Stimulated activated CD8-positive, alpha-beta memory T cell treated with anti-CD3 and anti-CD28 coated beads, Interleukin-4, amount 100 ng/mL, for 24 hours (primary cell): ENCODE measurements around the gene LAP3.
"Not testable (repeated sequence)": the region's sequence is repeated elsewhere in the genome, so short reads cannot be mapped to it uniquely, and the experiment has no call there.

ENCODE experiments used
- DNase-seq: peaks from one replicate; pipeline ENCODE4 v3.0.0-alpha.2; 2020; ENCODE audit warnings: low read depth

Gene LAP3

DNA sequence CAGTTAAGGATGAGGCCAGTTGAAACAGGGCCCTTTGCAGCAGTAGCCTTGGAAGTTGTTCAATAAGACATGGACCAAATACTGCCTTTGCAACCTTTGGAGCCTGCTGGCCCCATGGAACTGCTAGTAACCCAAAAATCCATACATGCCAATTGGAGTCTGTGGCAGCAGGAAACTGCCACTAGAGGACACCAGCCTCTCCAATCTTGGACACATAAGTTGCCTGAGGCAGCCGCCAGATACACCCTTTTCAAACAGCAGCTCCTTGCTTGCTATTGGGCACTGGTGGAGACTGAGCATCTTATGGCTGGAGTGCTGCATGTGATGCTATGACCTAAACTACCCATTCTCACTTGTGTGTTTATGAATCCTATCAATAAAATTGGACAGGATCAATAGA lies 14.8 kb upstream of the LAP3 start:
- DNase-seq = no peak

- no peak for DNase-seq
These were observed 11.2 kb upstream of the LAP3 start for GRCh38 chr4:17565846-17566245.

DNA sequence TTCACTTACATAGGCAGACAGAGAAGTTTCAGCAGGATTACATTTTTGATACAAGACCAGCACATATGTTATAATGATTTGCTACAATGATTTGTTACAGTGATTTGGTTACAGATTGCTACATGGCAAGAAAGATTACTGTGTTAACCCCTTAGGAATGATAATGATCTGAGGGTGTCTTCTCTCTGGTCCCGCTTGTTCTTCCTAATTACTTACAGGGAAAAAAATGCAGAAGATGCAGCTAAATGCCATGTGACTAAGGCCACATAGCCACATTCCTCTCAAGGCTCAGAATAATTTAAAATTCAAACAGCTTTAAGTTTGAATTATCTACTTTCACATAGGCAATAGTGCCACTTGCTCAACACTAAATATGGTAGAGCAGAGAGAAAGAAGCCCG lies 9.7 kb upstream of the LAP3 start:
- no peak for DNase-seq

DNA sequence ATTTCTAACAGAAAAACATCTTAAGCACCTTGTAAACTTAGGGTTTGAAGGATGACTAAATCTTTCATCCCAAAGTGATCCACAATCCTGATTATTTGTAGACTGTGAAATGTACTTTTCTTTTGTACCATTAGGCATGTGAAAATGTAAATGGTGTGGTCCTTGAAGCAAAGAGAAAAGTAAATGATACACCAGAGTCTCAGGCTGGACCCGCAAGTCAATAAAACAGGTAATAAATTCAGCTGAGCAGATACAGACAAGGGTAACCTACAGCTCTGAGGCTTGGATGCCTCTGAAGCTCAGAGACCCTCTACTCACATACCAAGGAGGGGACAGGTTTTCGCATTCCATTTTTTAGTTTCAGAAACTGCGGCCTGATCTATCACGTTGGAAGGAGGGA lies 2.8 kb upstream of the LAP3 start:
- no peak for DNase-seq

DNA sequence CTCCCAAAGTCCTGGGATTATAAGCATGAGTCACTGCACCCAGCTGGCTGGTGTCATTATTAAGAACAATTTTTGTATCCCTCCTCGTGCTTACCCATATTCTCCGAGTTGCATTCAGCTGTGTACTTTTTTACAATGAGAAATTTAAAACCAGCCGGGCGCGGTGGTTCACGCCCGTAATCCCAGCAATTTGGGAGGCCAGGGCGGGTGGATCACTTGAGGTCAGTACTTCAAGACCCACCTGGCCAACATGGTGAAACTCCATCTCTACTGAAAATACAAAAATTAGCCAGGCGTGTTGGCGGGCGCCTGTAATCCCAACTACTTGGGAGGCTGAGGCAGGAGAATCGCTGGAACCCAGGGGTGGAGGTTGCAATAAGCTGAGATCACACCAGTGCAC lies 1.8 kb upstream of the LAP3 start:
- DNase-seq = not testable (repeated sequence)

DNA sequence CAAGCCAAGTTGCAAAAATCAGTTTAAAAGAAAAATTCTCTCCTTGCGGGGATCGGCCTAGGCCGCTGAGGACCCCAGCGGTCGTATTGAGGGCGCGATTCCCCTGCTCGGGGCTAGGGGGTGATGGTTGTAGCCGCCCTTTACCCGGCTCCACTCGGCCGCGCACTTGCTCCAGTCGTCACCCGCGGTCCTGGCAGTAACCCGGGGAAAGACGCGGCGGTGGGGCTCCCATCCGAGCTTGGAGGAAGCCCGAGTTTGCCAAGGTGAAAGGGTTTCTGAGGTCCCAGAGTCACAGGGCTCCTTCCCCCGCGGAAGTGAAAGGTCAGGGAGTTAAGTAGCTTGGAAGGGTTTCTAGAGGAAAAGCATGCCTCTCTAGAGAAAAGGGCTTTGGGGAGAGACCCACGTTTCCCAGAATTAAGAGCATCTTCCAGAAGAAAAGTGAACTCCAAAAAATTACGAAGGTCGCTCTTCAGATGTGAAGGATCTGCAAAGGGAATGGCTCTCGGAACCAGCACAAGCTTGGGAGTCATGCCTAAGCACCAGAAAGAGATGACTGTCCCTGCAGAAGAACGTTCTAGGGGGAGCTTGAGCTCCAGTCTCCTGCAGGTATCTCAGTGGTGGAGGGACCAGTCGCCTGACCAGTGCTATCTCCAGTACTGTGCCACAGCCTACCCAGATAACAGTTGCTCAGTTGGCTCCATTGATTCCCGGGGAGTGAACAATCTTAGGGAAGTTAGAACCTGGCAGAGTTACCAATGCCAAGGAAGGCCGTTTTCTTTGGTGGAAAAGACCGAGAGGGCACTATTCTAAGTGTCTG lies 875 bp downstream of the LAP3 start:
- DNase-seq = peak; percentile 9

GRCh38 chr4:17578482-17578891 lies 1.5 kb downstream of the LAP3 start:
- DNase-seq = no peak

GRCh38 chr4:17580969-17581368 lies 4.0 kb downstream of the LAP3 start:
- DNase-seq = no peak

- no peak for DNase-seq
These were observed 6.3 kb downstream of the LAP3 start for GRCh38 chr4:17583276-17583675.

GRCh38 chr4:17583941-17584340 lies 6.9 kb downstream of the LAP3 start:
- DNase-seq = no peak

- no peak for DNase-seq
These were observed 7.7 kb downstream of the LAP3 start for GRCh38 chr4:17584521-17585213.

DNA sequence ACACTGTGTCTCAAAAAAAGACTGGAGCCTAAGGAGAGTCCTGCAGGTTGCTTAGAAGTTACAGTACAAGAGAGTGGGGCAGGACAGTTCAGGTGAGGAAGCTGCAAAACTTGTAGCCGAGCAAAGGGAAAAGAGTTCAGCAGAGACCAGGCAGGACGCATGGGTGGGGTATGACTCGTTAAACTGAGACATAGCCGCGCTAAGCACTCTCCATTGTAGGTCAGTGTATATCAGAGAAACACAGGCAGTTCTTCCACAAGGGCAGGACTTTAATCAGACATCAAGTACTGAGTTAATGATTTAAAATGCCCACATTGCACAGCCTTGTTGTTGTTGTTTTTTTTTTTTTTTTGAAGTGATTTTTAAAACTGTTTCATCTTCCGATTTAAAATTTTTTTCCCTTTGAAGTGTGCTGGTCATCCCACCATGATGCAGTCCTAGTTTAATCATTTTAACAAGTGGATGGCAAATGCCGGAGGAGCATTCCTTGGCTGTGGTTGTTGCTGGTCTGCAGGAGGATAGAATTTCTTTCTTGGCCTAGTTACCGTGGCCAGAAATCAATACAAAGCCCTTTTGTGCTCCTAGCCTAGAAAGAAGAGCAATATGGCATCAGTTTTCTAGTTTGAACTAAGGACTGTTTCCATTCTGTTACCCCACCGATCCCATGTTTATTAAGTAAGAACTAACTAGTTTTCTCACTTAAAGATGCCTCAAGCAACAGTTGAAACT lies 10.3 kb downstream of the LAP3 start:
- no peak for DNase-seq

DNA sequence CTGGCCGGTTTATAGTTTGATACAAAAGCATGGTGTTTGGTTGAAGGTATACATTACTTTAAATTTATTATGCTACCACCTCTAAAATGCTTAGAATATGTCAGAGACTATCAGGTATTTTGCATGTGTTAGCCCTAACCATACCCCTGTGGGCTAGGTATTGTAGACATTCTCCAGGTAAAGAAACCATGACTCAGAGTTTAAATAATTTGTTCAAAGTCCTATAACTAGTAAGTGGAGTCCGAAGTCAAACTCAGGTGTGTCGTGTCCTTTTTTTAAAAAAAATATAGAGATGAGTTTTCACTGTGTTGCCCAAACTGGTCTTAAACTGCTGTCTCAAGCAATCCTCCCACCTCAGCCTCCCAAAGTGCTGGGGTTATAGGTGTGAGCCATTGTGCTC lies 12.4 kb downstream of the LAP3 start:
- no peak for DNase-seq

GRCh38 chr4:17595471-17596005 lies 18.5 kb downstream of the LAP3 start:
- DNase-seq = no peak

GRCh38 chr4:17597517-17597916 lies 20.5 kb downstream of the LAP3 start:
- no peak for DNase-seq

GRCh38 chr4:17599826-17600225 lies 22.8 kb downstream of the LAP3 start:
- DNase-seq = no peak

DNA sequence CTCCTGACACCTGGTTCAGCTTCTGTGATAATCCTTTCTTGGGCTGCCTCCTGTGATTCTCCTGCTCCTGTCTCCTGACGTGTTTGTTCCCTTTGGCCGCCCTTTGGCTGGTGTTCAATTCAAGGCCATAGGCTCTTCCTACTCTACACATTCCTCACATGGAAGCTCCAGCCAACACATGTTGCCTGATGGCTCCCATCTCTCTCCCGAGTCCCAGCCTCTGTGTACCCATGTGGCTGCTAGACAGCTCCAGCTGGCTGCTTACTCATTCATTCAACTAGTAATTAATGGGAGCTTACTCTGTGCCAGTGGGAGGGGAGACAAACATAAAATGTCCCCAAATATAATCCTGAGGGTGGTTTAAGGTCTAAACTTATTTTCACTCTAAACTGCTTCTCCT lies 28.2 kb downstream of the LAP3 start:
- no peak for DNase-seq

DNA sequence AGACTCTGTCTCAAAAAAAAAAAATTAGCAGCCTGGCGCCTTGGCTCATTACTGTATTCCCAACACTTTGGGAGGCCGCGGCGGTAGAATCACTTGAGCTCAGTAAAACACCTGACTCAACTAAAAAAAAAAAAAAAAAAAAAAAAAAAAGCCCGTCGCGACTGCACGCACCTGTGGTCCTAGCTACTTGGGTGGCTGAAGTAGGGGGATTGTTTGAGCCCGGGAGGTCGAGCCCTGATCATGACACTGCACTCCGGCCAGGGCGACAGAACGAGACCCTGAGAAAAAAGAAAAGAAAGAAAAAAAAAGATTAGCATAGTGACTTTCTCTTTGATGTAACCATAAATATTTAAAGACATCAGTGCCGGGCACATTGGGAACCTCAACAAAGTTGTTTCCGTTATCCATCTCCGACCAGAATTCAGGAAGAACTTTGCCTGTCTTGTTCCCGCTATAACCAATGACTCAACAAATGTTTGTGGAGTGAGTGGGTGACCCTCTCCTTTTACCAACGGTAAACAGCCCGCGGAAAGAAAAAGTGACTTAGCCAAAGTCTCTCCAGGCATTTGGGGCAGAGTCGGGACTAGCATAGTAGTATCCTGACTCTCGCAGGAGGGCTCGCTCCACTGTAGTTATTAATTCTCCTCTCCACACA lies 36.9 kb downstream of the LAP3 start:
- no peak for DNase-seq

DNA sequence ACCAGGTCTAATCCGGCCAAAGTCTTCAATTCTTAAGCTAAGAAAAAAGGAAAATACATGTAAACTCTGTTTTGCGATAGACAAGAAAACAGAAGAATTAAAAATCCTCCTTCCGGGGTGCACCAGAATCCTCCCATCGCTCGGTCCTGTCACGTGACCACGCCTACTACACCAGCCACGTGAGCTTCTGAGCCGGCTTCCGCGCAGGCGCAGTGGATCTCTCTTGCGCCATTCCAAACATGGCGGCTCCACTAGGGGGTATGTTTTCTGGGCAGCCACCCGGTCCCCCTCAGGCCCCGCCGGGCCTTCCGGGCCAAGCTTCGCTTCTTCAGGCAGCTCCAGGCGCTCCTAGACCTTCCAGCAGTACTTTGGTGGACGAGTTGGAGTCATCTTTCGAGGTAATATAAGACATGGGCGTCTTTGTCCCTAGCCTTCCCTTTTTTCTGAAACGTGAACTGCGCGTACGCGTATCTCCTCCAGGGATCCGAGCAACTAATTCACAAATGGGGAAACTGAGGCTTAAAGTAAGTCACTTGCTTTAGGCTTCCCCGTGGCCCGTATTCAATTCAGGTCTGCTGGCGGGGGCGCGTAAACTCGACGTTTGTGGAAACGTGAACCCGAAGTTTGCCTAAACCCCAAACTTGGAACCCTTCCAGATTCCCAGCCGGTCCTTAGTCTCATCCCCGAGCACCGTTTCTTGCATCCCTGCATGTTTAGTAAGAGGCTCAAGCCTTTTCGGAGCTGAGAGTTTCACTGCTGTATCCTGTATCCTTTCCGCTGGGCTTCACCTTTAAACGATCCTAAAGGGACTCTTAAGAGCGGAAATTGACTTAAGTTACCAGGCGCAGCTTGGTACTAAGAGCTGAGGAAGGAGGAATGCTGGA lies 37.7 kb downstream of the LAP3 start, which contains the start of gene MED28:
MED28 (plus strand) TSS at position 226 of the 884 bp plus-strand sequence; CDS start at position 240, 14 bp downstream.
- DNase-seq = peak; percentile 92

- no peak for DNase-seq
These were observed 39.3 kb downstream of the LAP3 start for GRCh38 chr4:17616283-17616682.

DNA sequence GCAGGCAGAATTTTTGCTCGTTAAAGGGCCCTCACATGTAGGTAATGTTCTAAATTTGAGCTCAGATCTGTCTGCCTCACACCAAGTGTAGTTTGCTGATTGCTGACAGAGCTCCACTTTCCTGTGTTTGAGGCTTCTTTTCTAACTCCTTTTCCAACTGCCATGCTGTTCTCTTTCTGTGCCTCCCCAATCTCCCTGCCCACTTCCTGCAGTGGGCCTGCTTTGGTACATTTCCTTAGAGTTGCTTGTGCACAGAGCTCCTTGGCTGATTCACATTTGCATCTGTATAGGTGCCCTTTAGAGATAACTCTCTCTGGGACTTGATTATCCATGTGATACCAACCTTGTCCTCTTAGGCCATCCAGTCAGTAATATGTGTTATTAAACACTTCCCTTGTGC lies 41.9 kb downstream of the LAP3 start:
- DNase-seq = no peak
